C4-2B (cell line): ENCODE data around the gene RAB44.
A peak's percentile ranks its signal among the peaks of the same experiment; 100 is the strongest.

ENCODE experiments used
- H3K27ac ChIP-seq: fragments of 450-650 bp; 2 replicates; pipeline ENCODE4 v1.5.1; 2017
- ZFX ChIP-seq: fragments of 450-650 bp; IDR thresholded peaks from 2 replicates; pipeline ENCODE4 v1.6.1; 2017
- TF ChIP-seq, protein P1 (sequence below): fragments of 450-650 bp; conservative IDR thresholded peaks from 2 replicates; pipeline ENCODE4 v1.5.1; 2017; ENCODE audit warnings: mild to moderate bottlenecking

Gene RAB44

GRCh38 chr6:36752886-36753506, 55.4 kb downstream of the RAB44 start:
- peak overlapping the region; percentile 52 for H3K27ac ChIP-seq
- no peak for TF ChIP-seq ZFX
- TF ChIP-seq, protein P1, sequence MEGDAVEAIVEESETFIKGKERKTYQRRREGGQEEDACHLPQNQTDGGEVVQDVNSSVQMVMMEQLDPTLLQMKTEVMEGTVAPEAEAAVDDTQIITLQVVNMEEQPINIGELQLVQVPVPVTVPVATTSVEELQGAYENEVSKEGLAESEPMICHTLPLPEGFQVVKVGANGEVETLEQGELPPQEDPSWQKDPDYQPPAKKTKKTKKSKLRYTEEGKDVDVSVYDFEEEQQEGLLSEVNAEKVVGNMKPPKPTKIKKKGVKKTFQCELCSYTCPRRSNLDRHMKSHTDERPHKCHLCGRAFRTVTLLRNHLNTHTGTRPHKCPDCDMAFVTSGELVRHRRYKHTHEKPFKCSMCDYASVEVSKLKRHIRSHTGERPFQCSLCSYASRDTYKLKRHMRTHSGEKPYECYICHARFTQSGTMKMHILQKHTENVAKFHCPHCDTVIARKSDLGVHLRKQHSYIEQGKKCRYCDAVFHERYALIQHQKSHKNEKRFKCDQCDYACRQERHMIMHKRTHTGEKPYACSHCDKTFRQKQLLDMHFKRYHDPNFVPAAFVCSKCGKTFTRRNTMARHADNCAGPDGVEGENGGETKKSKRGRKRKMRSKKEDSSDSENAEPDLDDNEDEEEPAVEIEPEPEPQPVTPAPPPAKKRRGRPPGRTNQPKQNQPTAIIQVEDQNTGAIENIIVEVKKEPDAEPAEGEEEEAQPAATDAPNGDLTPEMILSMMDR = no peak

GRCh38 chr6:36753671-36754405, 56.2 kb downstream of the RAB44 start:
- TF ChIP-seq, protein P1 = no peak
- no peak for TF ChIP-seq ZFX

GRCh38 chr6:36754582-36755434, 57.2 kb downstream of the RAB44 start:
- TF ChIP-seq, protein P1 = no peak
- no peak for TF ChIP-seq ZFX
- no peak overlapping the region for H3K27ac ChIP-seq

More at GRCh38 chr6:36753671-36754405, 56.2 kb downstream of the RAB44 start:
- H3K27ac ChIP-seq = no peak overlapping the region; the same call in 1 of the 2 replicates

- TF ChIP-seq, protein P1 = no peak
- TF ChIP-seq ZFX = no peak
- no peak overlapping the region for H3K27ac ChIP-seq
These were observed 58.1 kb downstream of the RAB44 start for GRCh38 chr6:36755435-36756348.

DNA sequence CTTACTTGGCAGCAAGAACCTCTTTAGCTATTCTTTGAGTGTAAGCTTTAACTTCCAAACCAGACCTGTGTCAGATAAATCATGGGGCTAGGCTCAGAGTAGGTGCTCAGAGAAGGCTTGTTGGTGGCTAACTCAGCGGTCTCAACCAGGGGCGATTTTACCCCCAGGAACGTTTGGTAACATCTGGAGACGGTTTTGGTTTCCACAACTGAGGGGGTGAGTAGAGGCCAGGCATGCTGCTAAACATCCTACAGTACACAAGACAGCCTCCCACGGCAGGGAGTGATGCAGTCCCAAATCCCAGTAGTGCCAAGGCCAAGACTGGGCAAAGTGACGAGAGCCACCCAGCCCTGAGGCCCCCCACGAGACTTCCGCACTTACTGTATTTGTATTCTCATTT, 59.2 kb downstream of the RAB44 start:
- H3K27ac ChIP-seq = no peak overlapping the region
- TF ChIP-seq ZFX = no peak
- TF ChIP-seq, protein P1 = no peak

DNA sequence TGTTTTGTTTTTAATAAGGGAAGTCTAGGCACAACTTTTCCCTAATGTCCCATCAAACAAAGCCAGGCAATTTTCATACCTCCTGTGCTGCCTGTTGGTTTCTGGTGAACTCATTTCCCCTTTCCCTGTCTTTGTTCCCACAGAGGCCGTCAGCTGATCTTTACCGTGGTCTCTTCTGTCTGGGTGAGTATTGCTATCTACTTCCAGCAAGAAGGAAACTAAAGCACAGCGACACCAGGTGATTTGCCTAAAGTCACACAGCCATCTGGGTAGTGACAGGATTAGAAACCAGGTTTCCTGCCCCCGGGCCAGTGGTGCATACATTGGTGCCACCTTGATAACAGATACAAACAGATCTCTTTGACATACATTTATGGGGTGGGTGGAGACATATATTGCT, 59.6 kb downstream of the RAB44 start:
- H3K27ac ChIP-seq = no peak overlapping the region
- TF ChIP-seq, protein P1 = no peak
- no peak for TF ChIP-seq ZFX
